SK-MEL-5 (cell line): ENCODE measurements around the gene TRERF1. TPM values are rescaled to one million over a fixed set of nuclear protein-coding genes. Genes with fewer than 3 reads are reported as not detected.

ENCODE experiments used
- DNase-seq: peaks from one replicate; pipeline ENCODE4 v3.0.0-alpha.2; 2016; ENCODE audit warnings: low read depth, low spot score
- in situ Hi-C: cut with HindIII; loops from 2 replicates; pipeline ENCODE4 v1.10.0; 2016; ENCODE audit warnings: low sequenced_read_pairs, high pct_unique_total_duplicates, low pct_unique_long_range_greater_than_20kb
- total RNA-seq: library from RNA; depleted of rRNA; stranded (reverse); fragments of >200 nt; shearing (Covaris generic); gene quantifications from 2 replicates; pipeline ENCODE4 v1.2.3, GENCODE V29; 2014

Gene TRERF1
- total RNA-seq, 1 experiment from 2014 or later: 2.3 TPM

DNA sequence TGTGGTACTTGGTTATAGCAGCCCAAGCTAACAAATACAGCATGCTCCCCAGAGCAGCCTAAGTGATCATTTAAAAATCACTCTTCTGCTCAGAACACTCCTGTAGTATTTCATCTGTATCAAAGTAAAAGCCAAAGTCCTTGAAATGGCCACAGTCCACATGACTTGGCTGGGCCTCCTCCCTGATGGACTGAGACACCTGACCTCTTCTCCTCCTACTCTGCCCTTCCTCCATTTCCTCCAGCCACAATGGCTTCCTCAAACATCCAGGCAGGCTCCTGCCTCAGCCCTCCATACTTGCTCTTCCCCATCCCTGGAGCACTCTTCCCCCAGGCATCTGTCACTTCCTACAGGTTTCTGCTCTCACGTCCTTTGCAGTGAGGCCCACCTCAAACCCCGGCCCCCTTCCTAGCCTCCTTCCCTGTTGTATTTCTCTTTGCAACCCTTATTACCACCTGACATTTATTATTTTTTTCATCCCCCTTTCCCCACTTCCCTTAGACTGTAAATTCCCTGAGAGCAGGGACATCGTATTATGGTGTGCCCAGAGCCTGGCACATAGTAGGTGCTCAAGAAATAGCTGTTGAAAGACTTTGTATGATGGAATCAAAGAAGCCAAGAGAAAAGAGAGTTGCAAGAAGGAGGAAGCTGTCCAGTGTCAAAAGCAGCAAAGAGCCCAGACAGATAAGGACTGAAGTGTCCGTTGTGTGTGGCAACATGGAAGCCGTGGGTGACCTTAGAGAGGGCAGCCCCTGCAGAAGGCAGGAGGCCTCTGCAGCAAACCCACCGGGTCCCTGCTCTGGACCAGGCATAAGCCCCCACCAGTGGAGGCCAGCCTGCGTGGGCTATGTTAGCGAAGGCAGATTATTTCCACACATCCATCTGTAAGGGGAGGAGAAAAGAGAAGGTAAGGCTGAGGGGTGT lies 87.5 kb downstream of the TRERF1 start:
- DNase-seq: no peak
- in situ Hi-C loops: no loop called here

DNA sequence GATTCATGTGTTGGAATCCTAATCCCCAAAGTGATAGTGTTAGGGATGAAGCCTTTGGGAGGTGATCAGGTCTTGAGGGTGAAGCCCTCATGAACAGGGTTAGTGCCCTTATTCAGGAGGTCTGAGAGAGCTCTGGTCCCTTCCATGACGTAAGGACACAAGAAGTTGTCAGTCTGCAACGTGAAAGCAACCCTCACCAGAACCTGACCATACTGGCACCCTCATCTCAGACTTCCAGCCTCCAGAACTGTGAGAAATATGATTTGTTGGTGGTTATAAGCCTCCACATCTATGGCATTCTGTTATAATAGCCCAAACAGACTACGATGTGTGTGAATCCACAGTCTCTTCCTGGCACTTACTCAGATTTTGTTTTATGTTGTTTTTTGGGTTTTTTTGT lies 90.7 kb downstream of the TRERF1 start:
- in situ Hi-C loops: no loop called here
- DNase-seq: no peak

DNA sequence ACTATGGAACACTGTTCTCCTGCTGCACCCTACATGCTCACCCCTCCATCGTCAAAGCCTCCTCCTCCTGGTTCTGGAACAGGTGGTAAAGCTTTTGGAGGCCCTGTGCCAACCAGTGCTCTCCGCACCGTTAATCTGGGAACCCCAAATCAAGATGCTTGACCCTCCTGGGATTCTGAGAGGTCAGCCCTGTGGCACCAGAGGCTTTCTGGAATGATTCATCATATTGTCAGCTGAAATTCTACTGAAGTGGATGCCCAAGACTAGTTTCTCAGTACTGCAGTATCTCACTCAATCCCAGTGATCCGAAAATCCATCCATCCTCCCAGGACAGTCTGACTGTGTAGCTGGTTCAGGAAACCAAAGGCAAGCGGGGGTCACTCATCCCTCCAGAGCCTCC lies 92.7 kb downstream of the TRERF1 start:
- DNase-seq: no peak
- in situ Hi-C loops: no loop called here

DNA sequence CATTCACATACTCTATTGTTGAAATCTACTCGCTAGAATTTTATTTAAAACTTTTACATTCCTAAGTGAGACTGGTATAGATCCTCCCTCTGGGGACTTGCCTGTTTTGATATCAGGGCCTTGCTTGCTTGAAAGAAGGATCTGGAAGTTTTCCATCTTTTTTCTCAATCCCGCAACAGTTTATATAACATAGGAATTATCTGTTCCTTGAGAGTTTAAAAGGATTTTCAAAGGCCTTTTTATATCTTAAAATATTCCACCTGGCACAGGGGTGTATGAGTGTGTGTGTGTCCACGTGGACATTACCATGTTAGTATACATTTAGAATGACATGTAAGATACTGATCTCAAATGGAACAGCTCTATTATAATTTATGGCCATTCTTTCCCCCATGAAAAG lies 96.3 kb downstream of the TRERF1 start:
- DNase-seq: no peak
- in situ Hi-C loops: no loop called here

DNA sequence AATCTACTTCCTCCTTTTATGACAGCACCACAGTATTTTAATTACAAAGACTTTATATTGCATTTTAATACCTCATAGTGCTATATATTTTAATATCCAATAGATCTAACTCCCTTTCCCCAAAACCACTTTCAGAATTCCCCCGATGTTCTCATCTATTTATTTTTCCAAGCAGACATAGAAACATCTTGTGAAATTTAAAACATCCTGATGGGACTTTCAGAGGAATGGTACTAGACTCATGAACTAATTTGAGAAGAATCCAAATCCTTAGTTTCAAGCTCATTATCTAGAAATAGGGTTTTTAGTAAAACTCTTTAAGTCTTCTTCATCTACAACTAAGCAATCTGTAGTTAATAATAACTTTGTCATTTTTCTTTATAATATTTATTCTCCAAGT lies 97.0 kb downstream of the TRERF1 start:
- in situ Hi-C loops: no loop called here
- no peak for DNase-seq

DNA sequence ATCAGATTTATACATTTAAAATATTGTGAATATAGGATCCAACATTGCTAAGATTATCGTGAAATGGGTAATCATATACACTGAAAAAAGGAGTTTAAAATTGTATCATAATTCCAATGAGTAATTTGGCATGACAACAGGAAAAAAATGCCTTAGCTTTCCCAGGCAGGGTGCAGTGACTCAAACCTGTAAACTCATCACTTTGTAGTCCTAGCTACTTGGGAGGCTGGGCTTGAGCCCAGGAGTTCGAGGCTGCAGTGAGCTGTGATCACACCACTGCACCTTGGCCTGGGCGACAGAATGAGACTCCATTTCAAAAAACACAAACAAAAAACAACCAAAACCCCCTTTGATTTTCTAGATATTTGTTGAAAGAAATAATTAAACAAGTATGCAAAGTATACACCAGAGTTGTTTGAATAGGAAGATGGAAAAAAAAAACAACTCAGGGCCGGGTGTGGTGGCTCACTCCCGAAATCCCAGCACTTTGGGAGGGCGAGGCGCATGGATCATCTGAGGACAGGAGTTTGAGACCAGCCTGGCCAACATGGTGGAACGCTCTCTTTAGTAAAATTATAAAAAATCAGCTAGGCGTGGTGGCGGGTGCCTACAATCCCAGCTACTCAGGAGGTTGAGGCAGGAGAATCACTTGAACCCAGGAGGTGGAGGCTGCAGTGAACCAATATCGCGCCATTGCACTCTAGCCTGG lies 98.7 kb downstream of the TRERF1 start:
- DNase-seq: no peak
- in situ Hi-C loops: no loop called here

DNA sequence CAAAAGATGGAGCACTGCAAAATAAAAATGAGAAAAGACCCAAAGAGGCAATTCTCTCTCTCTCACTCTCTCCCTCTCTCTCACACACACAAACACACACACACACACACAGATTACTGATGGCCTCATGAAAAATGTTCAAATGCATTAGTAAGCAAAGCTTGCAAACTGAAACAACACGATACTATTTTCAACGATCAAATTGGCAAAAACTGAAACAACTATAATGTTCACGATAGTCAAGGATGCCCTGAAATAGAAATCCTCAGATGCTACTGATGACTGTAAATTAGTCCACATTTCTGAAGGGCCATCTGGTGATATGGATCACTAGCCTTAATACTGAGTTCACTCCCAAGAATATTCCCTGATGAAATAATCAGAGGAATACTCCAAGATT lies 100.8 kb downstream of the TRERF1 start:
- in situ Hi-C loops: no loop called here
- DNase-seq: no peak

DNA sequence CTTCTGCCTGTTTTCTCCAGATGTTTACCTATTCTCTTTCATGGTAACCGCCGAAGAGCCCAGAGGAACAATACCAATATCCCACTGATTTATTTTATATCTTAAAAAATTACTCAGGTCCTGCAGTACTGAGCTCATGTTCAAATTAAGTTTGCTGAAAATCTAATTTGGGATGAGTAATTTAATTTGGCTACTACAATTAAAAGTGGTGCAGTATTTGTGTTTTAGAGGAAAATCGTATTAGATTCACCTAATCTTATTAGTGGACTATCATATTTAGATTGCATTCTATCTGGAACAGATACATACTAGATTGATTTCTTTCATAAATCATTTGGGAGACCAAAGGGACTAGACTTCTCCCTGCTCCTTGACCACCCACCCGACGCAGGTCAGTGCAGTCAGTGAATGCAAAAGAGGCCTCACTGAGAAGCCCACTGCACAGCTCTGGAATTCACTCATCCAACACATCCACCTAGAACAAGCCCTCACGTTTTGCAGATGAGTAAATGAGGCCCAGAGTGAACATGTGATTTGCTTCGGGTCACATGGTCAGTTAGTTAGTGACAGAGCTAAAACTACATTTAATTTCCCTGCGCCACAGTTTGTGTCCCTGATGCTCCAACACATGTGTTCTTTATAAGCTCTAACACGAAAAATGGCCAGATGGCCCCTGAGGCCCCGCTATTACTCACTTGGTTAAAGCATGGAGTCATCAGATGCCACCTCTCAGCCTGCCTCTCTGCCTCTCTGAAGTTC lies 101.8 kb downstream of the TRERF1 start:
- in situ Hi-C loops: no loop called here
- no peak for DNase-seq

DNA sequence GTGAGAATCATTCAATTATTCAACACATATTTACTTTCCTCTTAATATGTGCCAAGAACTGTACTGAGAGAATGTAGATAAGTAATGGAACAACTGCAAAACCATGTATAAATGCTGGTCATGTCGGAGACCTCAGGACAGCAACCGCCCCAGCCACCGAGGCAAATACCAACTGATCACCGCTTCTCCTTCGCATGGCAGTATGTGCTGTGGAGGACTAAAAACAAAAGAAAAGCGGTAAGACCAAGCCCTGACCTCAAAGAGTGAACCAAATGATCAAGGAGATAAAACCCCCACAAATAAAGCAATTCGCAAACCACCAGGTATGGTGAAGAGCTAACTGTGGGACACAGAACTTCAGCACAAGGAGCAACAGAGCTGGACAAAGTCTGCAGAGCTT lies 104.3 kb downstream of the TRERF1 start:
- DNase-seq: no peak
- in situ Hi-C loops: no loop called here

DNA sequence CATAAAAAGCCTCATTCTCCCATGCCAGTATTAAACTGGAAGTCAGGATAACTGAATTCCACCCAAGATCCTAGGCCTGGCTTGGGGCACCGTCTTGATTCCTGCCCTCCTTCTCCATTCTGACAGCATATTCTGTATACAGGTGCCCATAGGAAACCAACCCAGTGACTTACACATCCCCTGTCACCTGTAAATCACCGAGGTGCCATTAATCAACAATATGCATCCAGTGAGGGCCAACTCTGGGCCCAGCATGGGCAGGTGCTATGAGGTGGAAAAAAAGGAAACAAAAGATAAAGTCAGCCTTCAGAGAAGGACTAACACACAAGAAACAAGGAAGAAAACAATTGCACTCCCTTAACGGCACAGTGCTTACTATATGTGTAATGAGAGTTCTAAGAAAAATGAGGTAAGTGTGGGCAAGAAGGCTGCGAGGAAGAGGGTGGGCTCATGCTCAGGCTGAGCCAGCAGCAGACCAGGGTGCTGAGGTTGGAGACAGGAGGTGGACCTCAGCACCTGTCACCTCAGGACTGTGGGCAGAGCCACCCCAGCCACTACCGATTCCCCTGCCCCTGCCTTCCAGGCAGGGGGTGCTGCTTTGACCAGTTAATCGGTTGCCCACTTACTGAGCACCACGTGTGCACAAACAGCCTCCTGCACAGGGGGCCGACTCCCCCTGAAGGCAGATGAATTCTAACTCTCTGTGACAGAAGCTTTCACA lies 105.9 kb downstream of the TRERF1 start:
- in situ Hi-C loops: no loop called here
- no peak for DNase-seq

DNA sequence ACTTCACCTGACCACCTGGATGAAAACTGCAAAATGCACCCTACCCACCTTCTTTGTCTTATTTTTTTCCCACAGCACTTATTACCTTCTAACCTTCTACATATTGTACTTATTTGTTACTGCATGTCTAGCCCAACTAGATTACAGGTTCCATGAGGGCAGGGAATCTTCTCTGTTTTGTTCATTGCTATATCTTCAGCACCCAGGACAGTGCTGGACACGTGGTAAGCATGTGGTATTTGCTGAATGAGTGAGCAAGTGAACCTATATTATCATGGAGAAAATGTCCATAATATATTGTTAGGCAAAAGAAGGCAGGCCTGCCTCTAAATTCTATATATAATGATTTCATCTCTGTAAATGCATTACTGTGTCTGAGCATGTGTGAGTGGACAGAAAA lies 107.0 kb downstream of the TRERF1 start:
- in situ Hi-C loops: no loop called here
- DNase-seq: no peak

DNA sequence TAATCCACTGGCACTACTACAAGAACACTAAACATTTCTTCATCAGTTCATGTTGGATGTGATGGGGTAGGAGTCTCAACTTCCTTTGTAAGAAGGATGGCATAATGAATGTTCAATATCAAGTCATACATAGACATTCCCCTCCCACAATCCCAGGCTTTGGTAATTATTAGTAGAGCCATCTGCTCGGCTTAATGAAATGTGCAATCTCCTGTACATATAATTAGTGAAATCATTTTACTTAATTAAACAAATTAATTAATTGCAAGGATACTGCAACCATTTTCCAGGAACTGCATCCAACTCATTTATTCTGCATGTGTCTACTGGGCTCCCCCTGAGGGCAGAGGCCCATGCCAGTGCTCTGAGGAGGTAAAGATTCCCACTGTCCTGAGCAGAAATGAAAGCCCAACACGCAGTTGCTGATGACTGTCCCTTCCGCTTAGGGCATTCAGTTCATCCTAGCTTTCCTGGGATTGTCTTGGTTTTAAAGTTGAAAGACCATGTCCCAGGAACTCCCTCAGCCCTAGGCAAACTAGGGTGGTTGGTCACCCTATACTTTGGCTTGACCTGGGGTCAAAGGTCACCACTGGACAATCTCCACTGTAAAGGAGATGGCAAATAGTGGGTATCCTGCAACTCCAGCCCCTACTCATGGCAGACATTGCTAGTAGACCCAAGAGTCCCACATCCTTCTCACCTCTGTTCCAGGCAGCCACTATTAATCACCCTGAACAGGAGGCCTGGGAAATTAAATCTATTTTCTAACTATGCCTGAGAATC lies 109.8 kb downstream of the TRERF1 start:
- DNase-seq: no peak
- in situ Hi-C loops: no loop called here

DNA sequence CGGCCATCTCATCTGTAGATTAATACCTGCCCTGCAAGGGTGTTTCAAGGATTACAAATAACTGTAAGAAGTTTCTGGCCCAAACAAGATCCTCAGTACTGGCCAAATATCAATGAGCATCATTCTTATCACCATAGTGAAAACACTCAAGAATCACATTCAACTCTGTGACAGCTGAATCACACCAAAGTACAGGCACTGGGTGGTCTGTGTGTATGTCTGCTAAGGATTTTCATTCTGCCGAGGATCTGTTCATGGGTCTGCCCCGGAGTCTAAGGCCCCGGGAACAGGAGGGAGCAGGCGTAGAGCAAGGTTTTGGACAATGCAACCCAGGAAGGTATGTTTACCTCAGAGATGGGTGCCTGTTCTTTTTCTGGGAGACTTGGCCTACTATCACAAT lies 110.5 kb downstream of the TRERF1 start:
- in situ Hi-C loops: no loop called here
- DNase-seq: no peak

DNA sequence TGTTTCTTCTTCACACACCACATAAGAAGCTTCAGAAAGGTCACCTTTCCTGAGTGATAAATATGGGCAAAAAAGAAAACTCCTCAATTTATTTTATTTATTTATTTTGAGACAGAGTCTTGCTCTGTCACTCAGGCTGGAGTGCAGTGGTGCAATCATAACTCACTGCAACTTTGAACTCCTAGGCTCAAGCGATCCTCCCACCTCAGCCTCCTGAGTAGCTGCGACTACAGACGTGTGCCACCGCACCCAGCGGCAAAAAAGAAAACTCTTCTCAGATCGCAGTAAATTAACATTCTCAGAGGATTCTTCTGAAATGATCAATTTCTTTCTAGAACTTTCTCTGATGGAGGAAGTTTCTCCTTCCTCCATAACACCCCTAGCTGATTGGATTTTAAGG lies 111.2 kb downstream of the TRERF1 start:
- in situ Hi-C loops: no loop called here
- DNase-seq: no peak

DNA sequence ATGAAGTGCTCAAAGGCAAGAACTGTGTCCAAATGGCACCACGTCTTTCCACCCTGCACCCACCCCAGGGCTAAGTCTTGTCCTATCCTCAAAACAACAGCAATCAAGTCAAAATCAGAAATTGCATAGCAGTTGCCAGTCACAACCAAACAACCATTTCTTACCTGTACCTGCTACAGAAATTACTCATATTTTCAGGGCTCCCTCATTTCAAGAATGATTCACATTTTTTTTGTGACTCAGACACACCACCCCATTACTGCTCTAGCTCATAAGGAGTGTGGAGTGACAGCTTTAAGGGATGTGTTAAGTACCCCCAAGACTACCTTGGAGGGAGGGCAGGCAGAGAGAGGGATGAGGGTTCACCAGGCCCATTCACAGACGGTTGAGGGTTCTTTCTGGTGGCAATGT lies 111.7 kb downstream of the TRERF1 start:
- no peak for DNase-seq
- in situ Hi-C loops: no loop called here

DNA sequence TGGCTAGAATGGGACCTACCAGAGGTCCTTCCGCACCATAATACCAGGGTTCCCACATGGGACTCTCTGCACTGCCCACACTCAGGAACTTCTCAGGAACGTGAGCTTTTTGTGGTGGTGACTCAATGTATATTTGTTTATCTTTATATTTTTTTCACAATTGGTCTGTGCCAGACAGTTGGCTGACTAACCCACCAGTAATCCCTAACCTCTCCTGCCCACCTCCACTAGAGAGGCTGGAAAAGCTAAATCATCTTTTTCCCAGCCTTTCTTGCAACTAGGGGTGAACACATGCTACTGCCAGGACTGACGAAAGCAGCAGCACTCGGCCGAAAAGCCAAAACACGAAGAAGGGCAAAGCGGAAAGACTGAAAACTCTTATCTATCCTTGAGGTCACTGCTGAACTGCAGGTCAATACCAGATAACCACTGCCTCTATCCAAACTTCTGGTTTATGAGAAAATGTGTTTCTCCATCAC lies 112.9 kb downstream of the TRERF1 start:
- DNase-seq: no peak
- in situ Hi-C loops: no loop called here
